NCI-H1694 (cell line): ENCODE results near the gene VN1R5.

ENCODE experiments used
- DNase-seq: peaks from one replicate; lab custom pipeline; 2025; lab: John Stamatoyannopoulos, UW

VN1R5 gene

DNA sequence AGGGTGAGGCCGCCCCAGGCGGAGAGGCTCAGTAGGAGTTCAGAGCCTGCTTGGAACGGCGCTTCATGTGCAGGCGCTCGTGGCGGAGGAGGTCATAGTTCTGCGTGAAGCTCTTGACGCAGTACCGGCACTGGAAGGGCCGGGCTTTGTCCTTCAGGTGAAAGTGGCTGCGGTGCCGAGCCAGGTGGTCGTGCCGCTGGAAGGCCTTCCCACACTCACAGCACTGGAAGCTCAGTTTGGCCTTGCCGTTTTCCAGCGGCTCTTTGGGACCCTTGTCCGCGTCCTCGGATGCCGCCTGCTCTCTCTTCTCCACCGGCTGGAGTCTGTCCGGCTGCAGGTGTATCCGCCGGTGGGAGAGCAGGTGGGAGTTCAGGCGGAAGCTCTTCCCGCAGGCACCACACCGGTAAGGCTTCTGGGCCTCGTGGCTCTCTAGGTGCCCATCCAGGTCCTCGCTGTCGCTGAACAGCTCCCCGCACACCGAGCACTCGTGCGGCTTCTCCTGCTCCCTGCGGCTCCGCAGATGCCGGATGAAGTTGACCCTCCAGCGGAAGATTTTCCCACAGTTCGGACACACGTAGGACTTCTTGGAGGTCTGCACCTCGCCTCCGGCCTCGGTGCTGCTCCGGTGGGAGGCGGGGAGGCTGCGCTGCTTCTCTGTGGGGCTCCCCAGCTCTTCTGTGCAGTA, 44.8 kb downstream of the VN1R5 start:
- no peak for DNase-seq

DNA sequence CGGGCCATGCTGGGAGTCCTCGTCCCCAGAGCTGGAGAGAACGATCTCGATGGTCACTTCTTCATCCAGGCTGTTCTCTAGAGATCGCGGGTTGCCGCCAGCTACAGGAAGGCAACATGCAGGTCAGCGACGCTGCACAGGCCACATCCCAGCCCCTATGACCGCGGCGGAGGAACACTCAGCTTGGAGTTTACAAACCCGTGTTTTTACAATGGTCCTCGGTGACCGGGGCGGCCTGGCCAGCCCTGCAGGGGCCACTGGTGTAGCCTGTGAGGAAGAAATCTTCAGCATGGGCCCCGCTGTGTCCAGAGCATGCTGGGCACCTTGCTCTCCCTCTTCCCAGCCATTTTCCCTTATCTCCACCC, 45.3 kb downstream of the VN1R5 start:
- DNase-seq: no peak

DNA sequence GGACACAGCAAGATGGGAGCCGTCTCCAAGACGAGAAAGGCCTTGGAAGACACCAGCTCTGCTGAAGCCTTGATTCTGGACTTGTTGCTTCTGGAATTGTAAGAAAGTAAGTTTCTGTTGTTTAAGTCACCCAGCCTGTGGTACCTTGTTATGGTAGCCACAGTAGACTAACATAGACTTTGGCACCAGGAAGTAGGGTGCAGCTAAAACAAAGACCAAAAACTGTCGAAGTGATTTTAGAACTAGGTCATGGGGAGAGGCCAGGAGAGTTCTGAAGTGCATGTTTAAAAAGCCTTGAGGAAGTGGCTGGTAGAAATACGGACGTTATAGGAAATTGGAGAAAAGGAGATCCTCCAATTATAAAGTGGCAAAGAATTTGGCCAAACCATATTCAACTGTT, 47.3 kb downstream of the VN1R5 start:
- DNase-seq: no peak

DNA sequence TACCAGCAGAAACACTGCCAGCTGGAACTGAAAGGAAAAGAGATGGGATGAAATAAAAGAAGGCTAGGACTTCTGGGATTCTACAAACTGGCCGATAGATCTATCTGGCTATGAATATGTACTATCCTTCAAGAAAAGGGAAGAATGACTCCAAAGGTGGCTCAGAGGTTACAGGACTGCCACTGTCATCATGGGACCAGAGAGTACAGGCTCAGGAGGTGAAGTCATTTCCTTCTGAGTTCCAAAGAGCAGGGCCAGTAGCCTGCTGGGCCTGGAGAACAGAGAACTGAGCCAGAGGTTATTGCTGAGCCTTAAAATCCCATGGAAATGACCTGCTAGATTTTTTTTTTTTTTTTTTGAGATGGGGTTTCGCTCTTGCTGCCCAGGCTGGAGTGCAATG, 48.2 kb downstream of the VN1R5 start:
- no peak for DNase-seq
